KOPT-K1 (cell line): ENCODE data around the gene UBE2L3.
A peak's percentile ranks its signal among the peaks of the same experiment; 100 is the strongest.
"Not testable (repeated sequence)": the region's sequence is repeated elsewhere in the genome, so short reads cannot be mapped to it uniquely, and the experiment has no call there.

ENCODE experiments used
- H3K27ac ChIP-seq: fragments of 200-600 bp; sonication (generic); 2 replicates; pipeline ENCODE4 v1.5.1; 2016; ENCODE audit warnings: antibody characterized with exemption, mild to moderate bottlenecking, low read depth, low read length; ENCODE audit not compliant: poor library complexity, severe bottlenecking
- H3K36me3 ChIP-seq: fragments of 200-600 bp; sonication (generic); 2 replicates; pipeline ENCODE4 v1.5.1; 2017; ENCODE audit warnings: antibody characterized with exemption, mild to moderate bottlenecking, low read length, moderate library complexity; ENCODE audit not compliant: insufficient read depth
- H3K9me3 ChIP-seq: fragments of 200-600 bp; sonication (generic); 2 replicates; pipeline ENCODE4 v1.5.1; 2017; ENCODE audit warnings: antibody characterized with exemption, low read length, mild to moderate bottlenecking; ENCODE audit not compliant: insufficient read depth, poor library complexity, severe bottlenecking

The UBE2L3 gene

DNA sequence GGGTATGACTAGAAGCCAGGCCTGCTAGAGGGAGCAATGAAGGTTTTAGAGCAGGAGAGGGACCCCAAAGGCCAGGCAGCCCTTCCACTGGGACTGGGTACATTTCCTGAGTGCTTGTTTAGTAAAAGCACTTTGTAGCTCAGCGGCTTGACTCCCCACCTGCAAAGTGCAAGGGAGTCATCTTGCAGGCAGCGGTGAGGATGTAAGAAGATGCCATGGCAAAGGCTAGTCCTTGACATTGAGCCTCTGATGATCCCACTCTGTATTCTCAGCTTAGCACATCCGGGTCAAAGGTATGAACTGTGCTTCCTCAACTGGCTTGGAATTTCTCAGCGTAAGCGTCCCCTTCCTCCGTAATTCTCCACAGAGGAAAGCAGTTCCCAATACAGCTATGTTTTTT, 3.1 kb upstream of the UBE2L3 start:
- H3K36me3 ChIP-seq, result 0 out of 2 replicates have a peak, but pooled peaks cover under 1% of the 10 kb centered on the region

DNA sequence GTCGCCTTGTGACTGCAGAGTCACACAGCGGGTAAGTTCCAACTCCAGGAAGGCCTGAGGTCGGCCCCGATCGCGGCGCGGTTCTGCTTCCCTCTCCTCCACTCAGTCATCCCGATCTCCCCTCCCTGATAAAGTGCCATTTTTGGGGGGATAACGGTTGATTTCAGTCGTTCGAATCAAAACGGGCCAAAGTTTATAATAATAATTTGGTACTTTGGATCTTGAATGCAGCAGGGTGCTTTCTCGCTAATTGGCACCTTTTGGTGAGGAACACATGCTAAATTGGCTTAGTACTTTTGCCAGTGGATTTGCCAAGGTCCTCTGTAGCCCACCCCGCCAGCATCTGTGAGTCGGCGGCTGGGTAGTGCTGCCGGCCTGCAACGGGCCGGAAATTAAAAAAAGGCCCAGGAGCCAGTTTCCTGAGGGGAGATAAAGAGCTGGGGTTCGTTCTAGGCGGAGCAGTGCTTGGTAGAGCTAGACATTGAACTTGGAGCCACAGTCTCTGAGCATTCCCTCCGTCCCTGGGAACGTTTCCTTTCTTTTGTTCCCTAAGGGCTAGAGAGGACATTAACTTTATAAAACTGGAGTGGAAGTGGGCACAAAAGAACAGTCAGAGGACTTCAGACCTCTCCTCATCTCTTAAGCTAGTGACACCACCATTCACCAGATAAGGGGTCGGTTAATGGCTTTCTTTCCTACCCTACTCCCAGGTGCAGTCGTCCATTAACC, 997 bp downstream of the UBE2L3 start:
- no peaks in the 10 kb centered on the region for H3K9me3 ChIP-seq
- H3K27ac ChIP-seq, result peak overlapping the region; percentile 89
- peaks cover 27% of the 10 kb centered on the region for H3K36me3 ChIP-seq

More for the DNA sequence above, 3.1 kb upstream of the UBE2L3 start:
- Histone ChIP-seq H3K9me3 (no peaks in the 10 kb centered on the region), H3K27ac (no peak overlapping the region)

DNA sequence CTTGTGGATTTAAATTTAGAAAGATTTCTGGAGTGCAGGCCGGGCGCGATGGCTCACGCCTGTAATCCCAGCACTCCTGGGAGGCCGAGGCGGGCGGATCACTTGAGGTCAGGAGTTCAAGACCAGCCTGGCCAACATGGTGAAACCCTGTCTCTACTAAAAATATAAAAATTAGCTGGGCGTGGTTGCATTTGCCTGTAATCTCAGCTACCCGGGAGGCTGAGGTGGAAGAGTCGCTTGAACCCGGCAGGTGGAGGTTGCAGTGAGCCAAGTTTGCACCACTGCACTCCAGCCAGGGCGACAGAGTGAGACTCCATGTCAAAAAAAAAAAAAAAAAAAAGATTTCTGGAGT, 1.5 kb downstream of the UBE2L3 start:
- H3K9me3 ChIP-seq, result not testable (repeated sequence)
- Histone ChIP-seq H3K27ac (peak overlapping the region; percentile 89), H3K36me3 (peaks cover 30% of the 10 kb centered on the region)

DNA sequence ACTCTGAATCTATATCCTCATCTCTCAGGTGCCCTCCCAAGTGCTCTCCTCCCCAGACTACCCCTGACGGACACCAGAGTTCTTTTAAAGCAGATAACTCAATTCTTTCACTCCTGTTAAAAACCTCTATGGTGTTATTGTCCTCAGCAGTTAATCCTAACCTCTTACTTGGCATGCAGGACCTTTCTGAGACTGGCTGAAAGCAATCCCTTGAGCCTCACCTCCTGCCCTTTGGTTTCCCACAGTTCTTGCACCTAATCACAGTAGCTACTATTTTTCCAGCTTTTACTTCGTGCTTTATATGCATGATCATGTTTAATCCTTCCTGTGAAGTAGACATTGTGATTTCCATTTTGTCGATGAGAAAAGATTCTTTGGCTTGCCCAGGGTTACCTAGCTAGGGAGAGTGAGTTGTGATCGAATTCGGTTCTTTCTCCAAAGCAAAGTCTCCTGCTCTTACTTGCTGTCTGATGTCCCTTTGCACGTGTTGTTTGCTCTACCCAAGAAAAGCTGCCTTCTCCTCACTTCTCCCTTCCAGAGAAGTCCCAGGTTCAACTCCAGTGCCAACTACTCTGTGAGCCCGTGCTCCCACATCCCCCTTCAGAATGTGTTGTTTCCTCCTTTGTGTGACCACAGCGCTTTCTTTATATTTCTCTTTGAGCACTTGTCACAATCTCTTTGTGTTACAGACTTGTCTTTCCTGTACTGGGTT, 2.1 kb downstream of the UBE2L3 start:
- Histone ChIP-seq H3K36me3 (peaks cover 30% of the 10 kb centered on the region), H3K9me3 (no peaks in the 10 kb centered on the region), H3K27ac (peak overlapping the region; percentile 89)

DNA sequence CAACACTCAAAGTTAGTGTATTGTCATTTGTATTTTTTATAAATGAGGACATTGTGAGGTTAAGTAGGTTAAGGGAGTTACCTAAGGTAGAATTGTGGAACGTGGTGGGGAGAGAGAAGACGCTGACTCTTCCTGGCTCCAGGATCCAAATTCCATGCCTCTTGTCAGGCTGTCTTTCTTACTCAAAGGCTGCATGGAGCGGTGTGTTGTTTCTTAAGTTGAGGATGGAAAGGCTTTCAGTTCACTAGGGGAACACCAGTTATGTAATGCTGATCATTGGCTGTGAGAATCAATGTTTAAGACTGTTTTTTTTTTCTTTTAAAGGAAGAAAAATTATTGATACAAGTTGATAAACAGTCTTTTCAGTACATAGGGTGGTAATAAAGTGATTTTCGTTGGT, 2.9 kb downstream of the UBE2L3 start:
- H3K9me3 ChIP-seq, result no peaks in the 10 kb centered on the region
- H3K27ac ChIP-seq, result no peak overlapping the region
- peaks cover 30% of the 10 kb centered on the region for H3K36me3 ChIP-seq

DNA sequence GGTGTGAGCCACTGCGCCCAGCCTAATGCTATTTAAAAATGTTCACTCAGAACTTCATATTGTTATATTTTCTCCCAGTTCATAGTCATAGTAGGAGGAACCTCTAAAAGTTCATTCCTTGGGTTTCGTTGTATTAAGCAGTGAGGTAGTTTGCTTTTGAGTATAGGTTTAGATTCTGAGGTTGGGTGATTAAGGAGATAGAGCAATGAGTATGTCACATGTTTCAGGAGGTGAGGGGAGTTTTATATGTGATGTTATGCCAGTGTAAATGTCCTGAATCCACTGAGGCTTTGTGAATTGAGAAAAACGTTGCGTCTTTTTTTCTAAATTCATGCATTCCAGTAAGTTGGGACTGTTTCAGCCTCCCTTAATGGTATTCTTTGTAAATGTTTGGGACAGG, 4.2 kb downstream of the UBE2L3 start:
- Histone ChIP-seq H3K36me3 (peaks cover 30% of the 10 kb centered on the region), H3K9me3 (no peaks in the 10 kb centered on the region), H3K27ac (no peak overlapping the region)

DNA sequence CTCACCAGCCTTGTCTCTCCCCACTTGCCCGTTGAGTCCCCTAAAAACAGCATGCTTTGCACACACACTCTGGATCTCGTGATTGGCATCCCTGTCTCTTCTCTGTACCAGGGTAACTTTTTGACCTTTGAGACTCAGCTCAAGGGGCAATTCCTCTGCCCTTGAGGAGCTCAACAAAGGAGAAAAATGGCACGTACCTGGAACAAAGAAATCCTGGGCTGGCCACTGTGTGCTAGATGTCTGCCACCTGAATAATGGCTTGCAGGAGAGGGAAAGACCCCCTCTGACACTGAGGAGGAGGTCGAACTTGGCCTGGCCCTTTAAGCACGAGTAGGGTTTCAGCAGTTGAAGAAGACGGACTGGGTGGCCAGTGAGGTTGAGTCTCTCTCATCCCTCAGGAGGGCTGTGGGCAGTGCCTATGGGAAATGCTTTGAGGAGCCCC, 5.8 kb downstream of the UBE2L3 start:
- H3K27ac ChIP-seq, result no peak overlapping the region
- H3K9me3 ChIP-seq, result no peaks in the 10 kb centered on the region
- H3K36me3 ChIP-seq, result peaks cover 40% of the 10 kb centered on the region

DNA sequence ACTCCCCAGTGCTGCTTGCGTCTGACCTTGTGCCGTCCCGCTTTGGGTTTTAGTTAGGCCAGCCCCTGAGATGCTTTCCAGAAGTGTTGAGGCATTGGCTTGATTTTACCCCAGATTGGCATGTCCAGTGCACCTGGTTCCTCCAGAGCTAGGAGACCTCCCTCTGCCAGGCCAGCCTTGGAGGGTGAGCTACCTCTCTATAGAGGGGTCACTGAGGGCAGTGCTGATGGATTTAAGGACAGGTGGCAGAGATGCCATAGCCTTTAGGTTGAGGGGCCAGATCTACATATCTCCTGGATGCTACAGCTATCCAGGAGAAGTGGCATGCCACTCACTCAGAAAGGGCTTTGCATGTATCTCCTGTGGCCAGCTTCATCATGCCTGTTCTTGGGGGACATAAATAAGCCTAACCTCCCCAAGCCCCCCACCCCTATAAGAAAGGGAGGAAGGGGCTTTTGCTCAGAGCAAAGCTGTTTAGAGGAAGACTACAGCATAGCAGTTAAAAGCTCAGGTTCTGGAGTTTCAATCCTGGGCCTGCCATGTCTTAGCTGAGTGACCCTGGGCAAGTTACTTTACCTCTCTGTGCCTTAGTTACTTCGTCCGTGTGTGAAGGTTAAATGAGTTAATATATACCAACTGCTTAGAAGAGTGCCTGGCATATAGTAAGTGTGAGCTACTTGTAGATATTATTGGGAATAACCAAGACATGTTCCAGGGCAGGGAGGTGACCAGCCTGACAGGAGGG, 6.4 kb downstream of the UBE2L3 start:
- no peak overlapping the region for H3K27ac ChIP-seq
- peaks cover 45% of the 10 kb centered on the region for H3K36me3 ChIP-seq
- H3K9me3 ChIP-seq, result no peaks in the 10 kb centered on the region

DNA sequence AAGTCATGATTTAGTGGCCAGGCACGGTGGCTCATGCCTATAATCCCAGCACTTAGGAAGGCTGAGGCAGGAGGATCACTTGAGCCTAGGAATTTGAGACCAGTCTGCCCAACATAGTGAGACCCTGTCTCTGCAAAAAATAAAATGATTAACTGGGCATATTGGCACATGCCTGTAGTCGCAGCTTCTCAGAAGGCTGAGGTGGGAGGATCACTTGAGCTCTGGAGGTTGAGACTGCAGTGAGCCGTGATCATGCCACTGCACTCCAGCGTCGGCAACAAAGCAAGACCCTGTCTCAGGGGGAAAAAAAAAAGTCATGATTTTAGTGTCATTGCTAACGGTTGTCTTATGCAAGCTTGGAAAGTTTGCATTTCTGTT, 11.9 kb downstream of the UBE2L3 start:
- Histone ChIP-seq H3K27ac (no peak overlapping the region), H3K9me3 (no peaks in the 10 kb centered on the region), H3K36me3 (peaks cover 24% of the 10 kb centered on the region; the same call in 1 of the 2 replicates)

DNA sequence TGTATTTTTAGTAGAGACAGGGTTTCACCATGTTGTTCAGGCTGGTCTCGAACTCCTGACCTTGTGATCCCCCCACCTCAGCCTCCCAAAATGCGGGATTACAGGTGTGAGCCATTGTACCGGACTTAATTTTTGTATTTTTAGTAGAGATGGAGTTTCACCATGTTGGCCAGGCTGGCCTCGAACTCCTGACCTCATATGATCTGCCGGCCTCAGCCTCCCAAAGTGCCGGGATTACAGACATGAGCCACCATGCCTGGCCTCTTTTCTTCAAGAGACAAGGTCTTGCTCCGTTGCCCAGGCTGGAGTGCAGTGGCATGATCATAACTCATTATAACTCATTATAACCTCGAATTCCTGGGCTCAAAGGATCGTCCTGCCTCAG, 13.1 kb downstream of the UBE2L3 start:
- not testable (repeated sequence) for H3K9me3 ChIP-seq, H3K27ac ChIP-seq
- H3K36me3 ChIP-seq, result peaks cover 34% of the 10 kb centered on the region; the same call in 1 of the 2 replicates

DNA sequence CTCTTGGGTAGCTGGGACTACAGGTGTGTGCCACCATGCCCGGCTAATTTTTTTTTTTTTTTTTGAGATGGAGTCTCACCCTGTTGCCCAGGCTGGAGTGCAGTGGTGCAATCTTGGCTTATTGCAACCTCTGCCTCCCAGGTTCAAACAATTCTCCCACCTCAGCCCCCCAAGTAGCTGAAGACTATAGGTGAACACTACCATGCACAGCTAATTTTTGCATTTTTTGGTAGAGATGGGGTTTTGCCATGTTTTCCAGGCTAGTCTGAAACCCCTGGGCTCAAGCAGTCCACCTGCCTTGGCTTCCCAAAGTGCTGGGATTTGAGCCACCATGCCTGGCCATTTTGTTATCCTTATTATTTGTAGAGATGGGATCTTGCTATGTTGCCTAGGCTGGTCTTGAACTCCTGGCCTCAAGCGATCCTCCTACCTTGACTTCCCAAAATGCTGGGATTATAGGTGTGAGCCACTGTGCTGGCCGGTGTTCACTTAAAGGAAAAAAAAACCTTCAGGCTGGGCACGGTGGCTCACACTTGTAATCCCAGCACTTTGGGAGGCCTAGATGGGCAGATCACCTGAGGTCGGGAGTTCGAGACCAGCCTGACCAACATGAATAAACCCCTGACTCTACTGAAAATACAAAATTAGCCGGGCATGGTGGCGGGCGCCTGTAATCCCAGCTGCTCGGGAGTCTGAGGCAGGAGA, 13.6 kb downstream of the UBE2L3 start:
- H3K9me3 ChIP-seq, H3K27ac ChIP-seq: not testable (repeated sequence)
- H3K36me3 ChIP-seq, result peaks cover 34% of the 10 kb centered on the region; the same call in 1 of the 2 replicates

DNA sequence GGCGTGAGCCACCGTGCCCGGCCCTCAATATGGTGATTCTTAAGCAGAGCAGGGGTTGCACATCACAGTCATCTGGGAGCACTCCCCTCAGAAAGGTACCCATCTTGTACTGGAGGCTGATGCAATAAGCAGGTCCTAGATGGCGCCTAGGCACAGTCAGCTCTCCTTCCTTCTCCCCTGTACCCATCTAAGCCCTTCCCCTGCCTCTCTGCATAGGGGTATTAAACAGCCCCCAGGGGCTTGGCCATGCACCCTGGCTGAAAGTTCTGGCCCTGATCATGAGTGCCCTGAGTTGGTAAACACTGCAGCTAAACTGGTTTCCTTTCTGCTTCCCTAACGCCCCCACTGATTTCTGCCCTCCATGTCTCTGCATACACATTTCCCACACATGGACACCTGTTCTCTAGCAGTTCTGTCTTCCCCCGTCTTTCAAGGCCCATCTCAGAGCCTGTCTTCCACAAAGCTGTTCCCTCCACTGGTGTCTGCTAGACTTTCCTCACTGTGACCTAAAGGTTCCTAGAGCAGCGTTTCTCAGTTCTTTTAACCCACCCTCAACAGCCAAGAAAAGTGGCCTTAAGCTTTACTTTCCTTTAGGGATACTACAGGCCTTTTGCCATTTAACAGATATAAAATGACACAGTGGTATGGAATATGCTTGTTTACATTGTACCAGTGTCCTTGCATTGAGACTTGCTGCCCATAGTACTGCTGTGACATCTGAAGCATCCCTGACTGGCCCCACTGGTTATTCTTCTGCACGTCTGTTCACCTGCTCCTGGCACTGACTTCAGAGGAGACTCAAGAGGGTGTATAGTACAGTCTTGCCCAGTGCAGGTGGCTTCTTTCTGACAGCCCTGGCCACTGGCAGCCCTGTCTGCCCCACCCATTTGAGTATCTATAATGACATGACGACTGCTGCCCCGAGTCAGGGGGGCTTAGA, 15.6 kb downstream of the UBE2L3 start:
- peaks cover 32% of the 10 kb centered on the region for H3K36me3 ChIP-seq
- H3K27ac ChIP-seq, result no peak overlapping the region
- no peaks in the 10 kb centered on the region for H3K9me3 ChIP-seq

DNA sequence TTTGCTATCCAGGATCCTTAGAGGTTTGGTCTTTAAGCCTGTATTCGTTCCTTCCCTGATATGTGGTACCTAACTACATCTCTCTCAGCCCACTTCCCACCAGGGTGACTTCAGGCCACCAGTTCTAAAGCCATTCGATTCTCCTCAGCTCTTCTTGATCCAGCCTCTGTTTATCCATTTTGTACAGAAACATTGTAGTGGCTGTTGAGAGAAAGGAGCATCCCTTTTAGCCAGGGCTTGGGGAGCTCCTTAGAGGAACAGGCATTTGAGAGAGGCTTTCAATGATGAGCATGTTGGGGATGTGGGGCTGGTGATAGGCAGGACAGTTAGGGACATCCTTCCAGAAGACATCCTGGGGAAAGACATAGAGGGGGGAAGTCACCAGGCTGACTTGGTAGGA, 17.9 kb downstream of the UBE2L3 start:
- no peak overlapping the region for H3K27ac ChIP-seq
- peaks cover 36% of the 10 kb centered on the region for H3K36me3 ChIP-seq

More for the DNA sequence above, 17.9 kb downstream of the UBE2L3 start:
- no peaks in the 10 kb centered on the region for H3K9me3 ChIP-seq
